Type B pancreatic cell (in vitro differentiated cells): ENCODE data around the gene SHANK2. TPM values are rescaled to one million over a fixed set of nuclear protein-coding genes. Genes with fewer than 3 reads are reported as not detected.

ENCODE experiments used
- DNase-seq: peaks from one replicate; pipeline ENCODE4 v3.0.0; 2021; ENCODE audit warnings: mixed read lengths; ENCODE audit not compliant: unreplicated experiment; ENCODE audit errors: extremely low spot score
- H3K27ac Mint-ChIP-seq: 2 replicates; pipeline ENCODE4 v1.8.0; 2021; ENCODE audit warnings: mild to moderate bottlenecking, mixed read lengths
- H3K27me3 Mint-ChIP-seq: 2 replicates; pipeline ENCODE4 v1.8.0; 2021; ENCODE audit warnings: mixed read lengths
- H3K36me3 Mint-ChIP-seq: 2 replicates; pipeline ENCODE4 v1.8.0; 2021; ENCODE audit warnings: mixed read lengths
- H3K4me1 Mint-ChIP-seq: one replicate; pipeline ENCODE4 v1.8.0; 2021; ENCODE audit warnings: mixed read lengths; ENCODE audit not compliant: unreplicated experiment
- H3K4me3 Mint-ChIP-seq: 2 replicates; pipeline ENCODE4 v1.8.0; 2021; ENCODE audit warnings: mild to moderate bottlenecking, mixed read lengths
- H3K9me3 Mint-ChIP-seq: 2 replicates; pipeline ENCODE4 v1.8.0; 2021; ENCODE audit warnings: mixed read lengths
- total RNA-seq: library from RNA; stranded (reverse); gene quantifications from 2 replicates; pipeline ENCODE4 v1.2.1, GENCODE V29; 2021; ENCODE audit warnings: low replicate concordance
- TF ChIP-seq, protein P1 (sequence below): fragments of 200-600 bp; sonication (generic); conservative IDR thresholded peaks from 2 replicates; pipeline ENCODE4 v1.5.0; 2021; ENCODE audit warnings: antibody characterized with exemption, mild to moderate bottlenecking

The SHANK2 gene
- total RNA-seq, 1 donor from 2014 or later, result 49.4 TPM

DNA sequence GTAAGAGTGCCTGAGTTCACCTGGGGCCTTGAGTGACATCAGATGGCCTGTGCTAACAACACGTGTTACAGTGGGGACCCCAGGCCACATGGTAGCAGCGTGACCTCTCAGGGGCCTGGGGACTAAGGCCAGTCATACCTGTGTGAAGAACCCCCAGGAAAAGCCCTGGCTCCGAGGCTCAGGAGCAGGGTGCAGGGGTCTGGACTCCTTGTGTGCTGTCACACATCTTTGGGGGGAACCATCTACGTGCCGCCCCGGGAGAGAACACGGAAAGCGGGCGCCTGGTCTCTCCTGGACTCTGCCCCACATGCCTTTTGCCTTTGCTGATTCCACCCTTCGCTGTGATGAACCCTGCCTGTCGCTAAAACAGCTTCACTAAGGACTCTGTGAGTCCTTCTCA, 48.7 kb downstream of the SHANK2 start:
- peaks cover 30% of the 10 kb centered on the region for H3K4me1 Mint-ChIP-seq
- H3K9me3 Mint-ChIP-seq, result no peaks in the 10 kb centered on the region
- no peaks in the 10 kb centered on the region for H3K27me3 Mint-ChIP-seq
- H3K27ac Mint-ChIP-seq, result no peak overlapping the region
- DNase-seq, result no peak
- no peak overlapping the region for H3K4me3 Mint-ChIP-seq
- TF ChIP-seq, protein P1, sequence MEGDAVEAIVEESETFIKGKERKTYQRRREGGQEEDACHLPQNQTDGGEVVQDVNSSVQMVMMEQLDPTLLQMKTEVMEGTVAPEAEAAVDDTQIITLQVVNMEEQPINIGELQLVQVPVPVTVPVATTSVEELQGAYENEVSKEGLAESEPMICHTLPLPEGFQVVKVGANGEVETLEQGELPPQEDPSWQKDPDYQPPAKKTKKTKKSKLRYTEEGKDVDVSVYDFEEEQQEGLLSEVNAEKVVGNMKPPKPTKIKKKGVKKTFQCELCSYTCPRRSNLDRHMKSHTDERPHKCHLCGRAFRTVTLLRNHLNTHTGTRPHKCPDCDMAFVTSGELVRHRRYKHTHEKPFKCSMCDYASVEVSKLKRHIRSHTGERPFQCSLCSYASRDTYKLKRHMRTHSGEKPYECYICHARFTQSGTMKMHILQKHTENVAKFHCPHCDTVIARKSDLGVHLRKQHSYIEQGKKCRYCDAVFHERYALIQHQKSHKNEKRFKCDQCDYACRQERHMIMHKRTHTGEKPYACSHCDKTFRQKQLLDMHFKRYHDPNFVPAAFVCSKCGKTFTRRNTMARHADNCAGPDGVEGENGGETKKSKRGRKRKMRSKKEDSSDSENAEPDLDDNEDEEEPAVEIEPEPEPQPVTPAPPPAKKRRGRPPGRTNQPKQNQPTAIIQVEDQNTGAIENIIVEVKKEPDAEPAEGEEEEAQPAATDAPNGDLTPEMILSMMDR, result no peak
- H3K36me3 Mint-ChIP-seq, result peaks cover 3% of the 10 kb centered on the region

DNA sequence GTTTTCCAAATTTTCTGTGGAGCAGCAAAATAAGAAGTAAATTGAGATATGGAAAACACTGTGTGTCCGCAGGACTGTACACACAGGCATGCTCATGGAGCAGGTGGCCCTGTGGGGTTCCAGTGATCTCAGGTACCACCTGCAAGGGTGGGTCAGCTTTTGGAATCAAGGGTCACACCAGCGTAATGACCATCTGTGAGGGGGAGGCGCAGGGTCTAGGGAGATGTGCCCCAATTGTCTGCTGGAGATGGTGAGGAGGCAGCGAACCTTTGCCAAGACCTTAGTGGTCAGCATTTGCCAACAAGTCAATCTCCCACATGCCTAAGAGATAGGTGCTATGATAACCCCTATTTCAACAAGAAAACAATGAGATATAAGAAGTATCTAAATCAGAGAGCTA, 49.4 kb downstream of the SHANK2 start:
- Mint-ChIP-seq H3K4me1 (peaks cover 30% of the 10 kb centered on the region), H3K27me3 (no peaks in the 10 kb centered on the region), H3K9me3 (no peaks in the 10 kb centered on the region), H3K36me3 (peaks cover 3% of the 10 kb centered on the region), H3K27ac (no peak overlapping the region), H3K4me3 (no peak overlapping the region)
- no peak for DNase-seq
- TF ChIP-seq, protein P1, result no peak

DNA sequence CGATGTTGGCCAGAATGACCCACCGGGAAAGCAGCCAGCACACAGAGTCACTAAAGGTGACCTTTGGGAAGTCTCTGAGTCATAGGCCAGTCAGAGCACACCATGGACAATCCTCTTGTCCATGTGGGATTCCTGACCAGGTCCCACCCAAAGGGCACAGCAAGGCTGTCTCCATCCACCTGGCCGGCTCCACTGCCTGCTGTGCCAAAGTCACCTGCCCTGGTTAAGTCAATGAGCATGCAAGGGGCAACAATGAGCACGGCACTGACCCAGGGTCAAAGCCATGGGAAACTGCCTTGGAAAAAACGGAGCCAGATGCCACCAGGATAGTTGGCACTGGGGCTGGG, 49.8 kb downstream of the SHANK2 start:
- peaks cover under 1% of the 10 kb centered on the region for H3K36me3 Mint-ChIP-seq
- no peak for DNase-seq
- H3K4me1 Mint-ChIP-seq, result peaks cover 26% of the 10 kb centered on the region

More for the DNA sequence above, 49.8 kb downstream of the SHANK2 start:
- Mint-ChIP-seq H3K27me3 (no peaks in the 10 kb centered on the region), H3K27ac (no peak overlapping the region), H3K4me3 (no peak overlapping the region), H3K9me3 (no peaks in the 10 kb centered on the region)
- TF ChIP-seq, protein P1, result no peak

Other genes with a start within 250 kb of the SHANK2 start
- 97.0 and 99.1 TPM in 2 replicates for gene DHCR7, start 195.8 kb upstream of the SHANK2 start, total RNA-seq
- gene NADSYN1, start 200.6 kb upstream of the SHANK2 start, total RNA-seq, result 66.6 and 96.7 TPM in 2 replicates